HG03097 (cell line): ENCODE results near the gene NFKBIE.
"Not testable (repeated sequence)": the region's sequence is repeated elsewhere in the genome, so short reads cannot be mapped to it uniquely, and the experiment has no call there.

Experiments used
- ATAC-seq: cut with Tn5 transposase; IDR thresholded peaks from one replicate; pipeline ENCODE4 v1.9.1; 2021; ENCODE audit not compliant: unreplicated experiment, low FRiP score

NFKBIE gene, protein sequence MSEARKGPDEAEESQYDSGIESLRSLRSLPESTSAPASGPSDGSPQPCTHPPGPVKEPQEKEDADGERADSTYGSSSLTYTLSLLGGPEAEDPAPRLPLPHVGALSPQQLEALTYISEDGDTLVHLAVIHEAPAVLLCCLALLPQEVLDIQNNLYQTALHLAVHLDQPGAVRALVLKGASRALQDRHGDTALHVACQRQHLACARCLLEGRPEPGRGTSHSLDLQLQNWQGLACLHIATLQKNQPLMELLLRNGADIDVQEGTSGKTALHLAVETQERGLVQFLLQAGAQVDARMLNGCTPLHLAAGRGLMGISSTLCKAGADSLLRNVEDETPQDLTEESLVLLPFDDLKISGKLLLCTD

DNA sequence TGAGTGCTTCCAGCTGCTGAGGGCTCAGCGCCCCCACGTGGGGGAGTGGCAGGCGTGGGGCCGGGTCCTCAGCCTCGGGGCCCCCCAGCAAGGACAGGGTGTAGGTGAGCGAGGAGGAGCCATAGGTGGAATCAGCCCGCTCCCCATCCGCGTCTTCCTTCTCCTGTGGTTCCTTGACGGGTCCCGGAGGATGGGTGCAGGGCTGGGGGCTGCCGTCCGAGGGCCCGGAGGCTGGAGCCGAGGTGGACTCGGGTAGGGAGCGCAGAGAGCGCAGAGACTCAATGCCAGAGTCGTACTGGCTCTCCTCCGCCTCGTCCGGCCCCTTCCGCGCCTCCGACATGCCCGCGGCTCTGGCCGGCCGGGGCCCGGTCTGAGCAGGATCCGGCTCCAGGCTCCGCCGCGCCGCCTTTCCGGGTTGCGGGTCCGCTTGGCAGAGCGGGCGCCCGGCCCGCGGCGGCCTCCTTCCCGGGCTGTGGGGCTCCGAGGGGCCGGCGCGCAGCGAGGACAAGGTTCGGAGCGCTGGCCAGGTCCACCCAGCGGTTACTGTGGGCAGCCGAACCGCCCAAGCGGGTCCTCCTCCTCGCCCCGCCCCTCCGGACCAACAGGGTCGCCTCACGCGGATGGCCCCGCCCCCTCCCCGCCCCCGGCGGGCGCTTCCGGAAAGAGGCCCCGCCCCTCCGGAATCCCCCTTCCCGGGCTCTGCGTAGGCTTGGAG lies at the start of gene NFKBIE:
TSS of gene NFKBIE (minus strand) at position 545 of the 715 bp plus-strand sequence. CDS start at position 340, 205 bp downstream.
- peak; percentile 34 for ATAC-seq

DNA sequence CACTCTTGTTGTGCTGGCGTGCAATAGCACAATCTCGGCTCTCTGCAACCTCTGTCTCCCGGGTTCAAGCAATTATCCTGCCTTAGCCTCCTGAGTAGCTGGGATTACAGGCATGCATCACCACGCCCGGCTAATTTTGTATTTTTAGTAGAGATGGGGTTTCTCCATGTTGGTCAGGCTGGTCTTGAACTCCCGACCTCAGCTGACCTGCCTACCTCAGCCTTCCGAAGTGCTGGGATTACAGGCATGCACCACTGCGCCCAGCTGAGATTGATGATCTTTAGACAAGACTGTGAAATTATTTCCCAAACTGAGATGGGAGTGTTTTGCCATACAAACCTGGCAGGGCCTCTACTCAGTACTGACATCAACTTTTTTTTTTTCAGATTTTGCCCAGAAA lies 49.3 kb upstream of the NFKBIE start:
- ATAC-seq, result not testable (repeated sequence)

DNA sequence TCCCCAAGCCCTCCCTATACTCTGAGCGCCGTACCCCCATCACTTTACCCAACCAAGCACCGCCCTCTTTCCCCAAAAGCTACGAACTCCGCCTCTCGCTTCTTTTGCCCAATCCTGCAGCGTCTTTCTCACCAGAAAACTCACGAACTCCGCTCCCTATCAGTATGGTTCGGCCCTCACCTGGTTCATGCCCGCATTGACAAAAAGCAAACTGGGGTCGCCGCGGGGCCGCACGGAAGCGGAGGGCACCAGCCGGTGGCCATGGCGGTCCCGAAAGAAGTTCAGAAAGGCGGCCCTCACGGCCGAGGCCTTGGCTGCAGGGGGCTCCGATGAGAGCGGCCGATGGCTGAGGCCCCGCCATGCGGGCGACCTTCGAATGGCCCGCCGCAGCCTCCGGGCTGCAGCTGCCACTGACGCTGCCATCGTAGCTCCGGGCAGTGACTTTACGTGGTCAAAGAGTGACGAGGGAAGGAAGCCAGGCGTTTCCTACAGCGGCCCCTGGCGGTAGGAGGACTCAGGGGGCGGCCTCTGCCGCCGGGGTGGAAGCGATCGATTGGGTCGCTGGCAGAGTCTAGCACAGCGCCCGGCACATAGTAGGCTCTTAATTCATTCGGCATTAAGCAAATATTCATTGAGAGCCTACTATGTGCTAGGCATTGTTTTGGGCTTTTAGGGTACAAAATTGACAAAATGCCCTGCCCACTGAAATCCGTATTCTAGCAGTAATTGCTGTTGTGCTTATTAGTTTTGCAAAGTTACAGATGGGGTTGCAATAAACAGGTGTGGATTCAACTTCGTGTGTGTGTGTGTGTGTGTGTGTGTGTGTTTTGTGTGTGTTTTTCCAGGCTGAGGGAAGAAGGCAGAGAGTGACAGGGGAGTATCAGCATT lies 47.8 kb upstream of the NFKBIE start, which contains the start of gene AARS2:
TSS of gene AARS2 (minus strand) at position 447 of the 888 bp plus-strand sequence. CDS start at position 423, 24 bp downstream.
- peak; percentile 89 for ATAC-seq

DNA sequence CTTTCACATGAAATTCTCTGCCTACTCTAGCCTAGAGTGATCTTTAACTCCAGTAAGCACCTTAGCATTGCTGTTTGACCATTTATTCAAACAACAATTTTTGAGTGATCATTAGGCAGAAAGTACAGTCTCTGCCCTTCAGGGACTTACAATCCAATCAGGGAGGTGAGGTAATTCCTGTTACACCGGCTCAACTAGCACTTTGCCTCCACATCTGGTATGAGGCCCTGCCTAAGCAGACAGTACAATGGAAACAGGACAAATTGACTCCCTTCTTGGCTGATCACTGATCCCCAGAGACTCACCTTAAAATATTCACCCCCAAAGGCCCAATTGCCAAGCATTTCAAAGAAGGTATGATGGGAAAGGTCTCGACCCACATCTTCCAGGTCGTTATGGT lies 46.4 kb upstream of the NFKBIE start:
- ATAC-seq, result no peak

DNA sequence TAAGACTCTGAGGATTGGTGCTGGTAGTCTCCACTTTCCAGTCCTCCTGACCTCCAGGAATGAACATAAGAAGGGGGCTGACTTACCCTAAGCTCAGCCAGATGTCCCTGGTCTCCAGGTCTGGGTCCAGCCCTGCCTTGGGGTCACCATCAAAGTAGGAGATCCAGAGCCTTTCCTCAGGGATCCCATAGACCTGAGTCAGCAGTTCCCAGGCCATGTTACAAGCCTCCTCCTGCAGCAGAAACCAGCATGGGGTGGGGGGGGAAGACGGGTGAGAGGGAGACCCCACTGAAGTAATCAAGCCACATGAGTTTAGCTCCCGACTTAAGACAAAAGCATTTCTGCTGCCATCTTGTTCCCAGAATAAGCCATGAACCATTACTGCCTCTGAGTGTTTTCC lies 46.0 kb upstream of the NFKBIE start:
- no peak for ATAC-seq

DNA sequence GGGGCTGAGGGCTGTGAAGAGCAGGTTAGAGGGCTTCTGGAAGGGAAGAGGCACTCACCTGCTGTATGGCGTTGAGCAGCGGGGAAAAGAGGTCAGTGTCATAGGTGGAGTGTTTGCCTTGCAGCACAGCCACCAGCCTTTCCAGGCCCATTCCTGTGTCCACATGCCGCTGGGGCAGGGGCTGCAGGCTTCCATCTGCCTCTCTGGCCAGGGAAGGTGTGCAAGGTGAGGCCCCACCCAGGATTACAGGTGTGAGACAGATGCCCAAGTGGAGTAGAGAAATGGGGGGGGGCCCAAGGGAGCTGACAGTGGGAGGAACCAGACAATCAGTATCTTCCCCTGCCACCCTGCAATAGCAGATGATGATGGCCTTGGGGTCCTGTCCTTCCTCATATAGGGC lies 44.9 kb upstream of the NFKBIE start:
- ATAC-seq, result no peak

DNA sequence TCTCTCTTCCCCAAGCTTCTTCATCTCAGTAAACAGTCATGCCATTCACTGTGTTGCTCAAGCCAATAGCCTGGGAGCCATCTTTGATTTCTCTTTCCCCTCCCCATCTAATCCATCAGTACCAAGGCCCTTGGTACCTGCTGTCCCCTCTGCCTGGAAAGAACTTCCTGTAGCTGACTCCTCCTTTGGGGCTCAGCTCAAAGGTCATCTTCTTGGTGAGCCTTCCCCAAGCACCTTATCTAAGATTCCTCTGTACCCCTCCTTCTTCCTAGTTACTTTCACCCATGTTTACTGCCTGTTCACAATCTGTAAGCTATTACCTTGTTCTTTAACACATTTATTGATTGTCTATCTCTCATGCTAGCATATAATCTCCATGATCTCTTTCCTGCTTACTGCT lies 44.3 kb upstream of the NFKBIE start:
- ATAC-seq, result no peak

DNA sequence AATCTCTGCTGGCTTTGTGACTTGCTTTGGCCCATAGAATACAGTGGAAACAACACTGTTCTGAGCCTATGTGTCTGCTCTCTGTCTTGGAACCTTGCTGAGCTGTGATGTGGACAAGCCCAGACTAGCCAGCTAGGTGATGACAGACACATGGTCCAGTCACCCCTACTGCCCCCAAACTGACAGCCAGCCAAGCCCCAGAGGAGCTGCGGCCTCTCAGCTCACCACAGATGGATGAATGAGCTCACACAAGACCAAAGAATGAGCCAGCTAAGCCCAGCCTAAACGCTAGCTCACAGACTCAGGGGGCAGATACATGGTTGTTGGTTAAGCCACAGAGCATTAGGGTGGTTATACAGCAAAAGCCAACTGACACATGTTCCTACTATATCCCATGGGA lies 43.7 kb upstream of the NFKBIE start:
- ATAC-seq, result no peak

DNA sequence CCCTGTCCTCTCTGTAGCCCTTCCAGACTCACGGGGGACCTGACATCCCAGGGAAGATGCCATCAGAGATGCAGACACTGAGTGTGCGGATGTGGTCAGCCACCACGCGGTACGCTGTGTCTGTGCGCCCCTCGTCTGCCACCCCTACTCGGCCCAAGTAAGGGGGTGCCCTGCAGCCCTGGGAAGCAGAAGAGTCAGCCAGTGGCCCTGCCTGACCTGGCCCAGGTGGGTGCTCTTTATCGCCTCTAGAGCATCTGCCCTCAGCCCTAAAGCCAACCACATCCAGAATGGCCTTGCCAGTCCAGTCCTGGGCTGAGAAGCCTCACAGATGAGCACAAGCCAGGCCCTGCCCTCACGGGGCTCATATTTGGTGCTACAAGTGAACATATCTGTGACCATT lies 41.9 kb upstream of the NFKBIE start:
- ATAC-seq, result no peak

DNA sequence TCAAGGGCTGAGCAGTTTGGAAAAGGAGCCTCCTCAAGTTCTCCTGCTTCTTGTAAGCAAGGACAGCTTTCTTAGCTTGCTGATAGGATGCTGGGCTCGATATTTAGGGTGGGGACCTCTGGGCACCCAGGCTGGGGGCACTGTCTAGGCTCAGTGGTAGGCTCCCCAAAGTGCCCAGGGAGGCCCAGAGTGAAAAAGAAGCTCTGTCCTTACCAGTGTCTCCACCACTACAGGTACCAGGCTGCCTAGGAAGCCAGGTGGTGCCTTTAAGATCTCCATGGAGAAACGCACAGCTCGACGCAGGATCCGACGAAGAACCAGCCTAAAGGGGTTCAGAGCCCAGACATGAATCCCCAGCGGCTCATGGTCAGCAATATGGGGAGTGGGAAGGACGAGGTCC lies 41.4 kb upstream of the NFKBIE start:
- ATAC-seq, result no peak

DNA sequence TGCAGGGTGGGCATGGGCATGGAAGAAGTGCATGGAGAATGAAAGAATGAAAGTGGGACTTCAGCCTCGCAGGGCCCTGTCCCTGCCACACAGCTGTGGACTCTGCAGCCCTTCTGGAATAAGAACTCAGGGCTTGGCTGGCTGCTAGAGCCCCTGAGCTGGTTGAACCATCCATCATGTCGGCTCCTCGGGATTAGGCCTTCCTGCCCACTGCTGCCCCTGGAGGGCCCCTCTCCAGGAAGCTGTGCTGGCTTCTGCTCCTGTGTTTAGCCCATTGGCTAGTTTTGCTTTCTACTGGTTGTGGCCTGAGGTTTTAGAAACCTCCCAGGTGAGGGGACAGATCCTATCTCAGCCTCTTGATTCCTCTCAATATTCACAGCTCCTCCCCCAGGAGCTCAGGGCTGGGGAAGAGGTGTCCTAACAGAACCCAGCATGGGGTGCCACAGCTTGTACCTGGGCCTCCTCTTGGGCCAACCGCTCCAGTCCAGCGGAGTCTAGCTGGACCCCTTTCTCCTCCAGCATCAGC lies 39.9 kb upstream of the NFKBIE start:
- no peak for ATAC-seq

DNA sequence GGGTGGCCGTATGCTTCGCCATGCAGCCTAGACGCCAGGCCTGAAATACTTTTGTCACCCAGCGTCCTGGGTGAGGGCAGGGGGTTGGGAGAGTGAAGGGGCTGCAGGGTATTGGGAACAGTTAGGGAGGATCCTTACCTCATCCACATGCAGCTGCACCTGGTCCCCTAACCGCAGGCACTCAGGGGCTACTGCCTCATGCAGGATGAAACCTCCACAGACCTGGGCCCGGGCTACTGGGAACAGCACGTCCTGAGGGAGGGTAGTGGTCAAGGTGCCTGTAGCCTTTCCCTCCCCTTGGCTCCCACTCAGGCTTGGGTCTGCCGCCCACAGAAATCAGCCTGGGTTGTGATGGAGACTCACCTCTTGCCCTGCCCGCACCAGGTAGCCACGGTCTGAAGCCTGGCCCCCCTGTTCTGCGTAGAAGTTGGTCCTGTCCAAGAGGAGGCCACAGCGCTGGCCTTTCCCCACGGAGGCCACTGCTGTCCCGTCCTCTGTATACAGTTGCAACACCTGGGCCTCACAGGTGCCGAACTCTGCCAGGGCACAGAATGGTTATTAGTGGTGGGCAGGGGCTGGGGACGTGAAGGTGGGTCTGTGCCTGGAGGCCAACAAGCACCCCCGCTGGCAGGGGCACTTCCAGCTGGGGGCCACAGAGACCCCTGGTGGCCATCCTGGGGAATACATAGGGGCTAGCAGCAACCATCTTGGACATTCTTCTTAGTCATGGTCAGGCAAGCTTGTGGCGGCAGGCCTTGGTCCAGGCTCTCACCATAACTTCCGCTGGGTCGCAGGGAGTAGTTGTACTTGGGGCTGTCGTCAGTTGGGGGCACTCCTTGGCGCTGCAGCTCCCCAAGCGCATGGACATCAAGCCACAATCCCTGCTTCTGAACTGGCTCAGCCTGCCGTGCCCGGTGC lies 39.2 kb upstream of the NFKBIE start:
- no peak for ATAC-seq

DNA sequence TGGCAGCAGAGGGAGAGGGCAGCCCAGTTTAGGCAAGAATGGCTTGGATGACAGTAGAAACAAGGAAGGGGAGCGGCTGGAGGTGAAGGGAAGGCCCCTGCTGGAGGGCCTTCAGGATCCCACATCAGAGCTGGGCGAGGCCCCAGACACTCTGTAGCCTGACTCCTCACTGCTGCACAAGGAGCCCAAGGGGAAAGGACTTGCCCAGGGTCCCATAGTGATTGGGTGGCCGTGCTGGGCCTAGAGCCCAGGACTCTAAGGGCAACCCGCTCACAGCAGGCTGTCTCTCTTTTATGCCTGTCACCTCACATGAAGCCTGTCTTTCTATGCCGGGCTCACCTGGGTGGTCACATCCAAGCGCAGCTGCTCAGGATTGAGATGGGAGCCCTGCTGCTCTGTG lies 38.5 kb upstream of the NFKBIE start:
- ATAC-seq, result no peak

DNA sequence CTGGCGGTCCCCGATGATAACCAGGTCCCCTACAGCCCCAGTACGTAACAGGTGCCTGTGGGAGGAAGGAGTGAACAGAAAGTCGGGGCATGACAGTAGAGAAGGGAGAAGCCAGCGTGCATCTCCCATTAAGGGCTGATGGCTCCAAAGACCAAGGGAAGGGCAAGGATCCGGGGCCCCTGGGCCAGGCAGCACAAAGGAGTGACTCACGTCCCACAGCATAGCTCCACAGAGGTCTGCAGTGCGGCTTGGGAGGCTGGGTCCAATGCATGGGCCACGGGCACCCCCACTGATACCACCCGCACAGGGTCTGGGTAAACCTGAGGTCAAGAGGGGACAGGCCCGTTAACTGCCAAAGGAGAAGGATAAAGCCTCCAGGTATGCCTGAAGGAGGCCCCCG lies 37.5 kb upstream of the NFKBIE start:
- no peak for ATAC-seq

DNA sequence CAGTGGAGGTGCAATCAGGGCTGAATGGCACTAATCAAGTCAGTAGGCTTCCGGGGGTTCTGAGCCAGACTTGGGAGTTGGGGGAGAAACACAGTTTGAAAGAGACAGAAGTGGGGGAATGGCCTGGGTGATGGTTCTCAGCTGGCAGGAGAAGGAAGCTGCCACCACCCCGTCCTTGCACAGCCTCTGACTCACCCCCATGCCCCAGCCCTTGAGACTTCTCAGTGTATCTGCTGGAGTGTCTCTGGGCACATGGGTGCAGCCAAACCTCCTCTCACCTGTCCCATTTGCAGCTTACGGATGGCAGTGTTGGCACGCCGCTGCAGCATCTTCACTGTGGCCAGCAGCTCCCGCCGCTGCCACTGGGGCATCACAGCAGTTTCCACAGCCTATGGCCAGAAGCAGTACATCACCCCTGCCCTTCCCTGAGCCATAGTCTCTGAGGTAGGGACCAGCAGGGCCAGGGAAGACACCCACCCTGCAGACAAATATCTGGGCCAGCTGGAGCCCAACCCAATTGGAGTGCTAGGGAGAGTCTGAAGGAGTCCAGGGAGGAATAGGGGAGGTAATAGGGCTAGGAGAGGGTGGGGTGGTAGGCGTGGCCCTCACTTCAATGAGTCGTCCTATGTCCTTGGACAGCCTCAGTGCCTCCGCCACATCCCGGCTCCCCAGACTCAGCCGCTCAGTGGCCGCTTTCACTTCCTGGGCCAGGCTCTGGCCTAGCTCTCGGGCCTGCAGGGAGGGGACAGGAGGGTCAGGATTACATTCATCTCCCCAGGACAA lies 36.6 kb upstream of the NFKBIE start:
- no peak for ATAC-seq

DNA sequence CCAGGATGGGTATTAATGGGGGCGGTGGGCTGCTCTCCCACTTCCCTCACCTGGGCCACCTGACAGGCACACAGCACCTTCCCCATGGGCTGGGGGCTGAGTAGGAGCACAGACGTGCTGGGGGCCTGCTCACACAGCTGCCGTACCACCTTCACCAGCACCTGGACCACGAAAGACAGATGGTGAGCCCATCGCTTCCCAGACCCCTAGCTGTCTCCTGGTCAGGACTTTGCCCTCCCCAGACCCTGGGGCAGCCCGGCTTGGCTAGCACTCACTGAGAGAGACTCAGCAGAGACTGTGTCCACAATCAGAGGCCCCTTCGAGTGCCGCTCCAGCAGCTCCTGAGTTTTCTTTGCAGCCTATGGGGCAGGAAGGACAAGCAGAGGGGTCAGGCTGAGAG lies 35.8 kb upstream of the NFKBIE start:
- no peak for ATAC-seq

DNA sequence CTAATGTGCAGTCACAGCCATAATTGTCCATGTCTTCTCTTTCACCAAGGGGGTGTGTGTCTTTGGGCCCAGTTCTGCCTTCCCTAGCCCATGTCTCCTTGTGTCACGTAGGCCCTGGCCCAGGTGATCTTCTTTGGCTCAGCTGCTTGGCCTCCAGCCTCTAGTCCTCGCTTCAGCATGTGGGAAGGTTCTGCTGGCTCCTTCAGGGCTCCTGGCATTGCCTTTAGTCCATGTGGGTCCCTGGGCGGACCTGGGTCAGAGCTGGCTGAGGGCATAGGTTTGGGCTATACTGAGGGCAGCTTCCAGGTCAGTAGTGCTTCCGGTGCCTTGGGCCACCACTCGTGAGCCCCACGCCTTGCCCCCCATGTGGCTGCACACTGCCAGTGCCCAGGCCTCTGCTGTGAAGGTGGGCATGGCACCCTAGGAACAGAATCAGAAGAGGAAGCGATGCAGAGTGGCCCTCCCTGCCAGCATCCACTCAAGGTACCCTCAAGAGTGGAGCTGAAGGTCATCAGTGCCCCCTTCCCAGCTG lies 35.0 kb upstream of the NFKBIE start:
- no peak for ATAC-seq

DNA sequence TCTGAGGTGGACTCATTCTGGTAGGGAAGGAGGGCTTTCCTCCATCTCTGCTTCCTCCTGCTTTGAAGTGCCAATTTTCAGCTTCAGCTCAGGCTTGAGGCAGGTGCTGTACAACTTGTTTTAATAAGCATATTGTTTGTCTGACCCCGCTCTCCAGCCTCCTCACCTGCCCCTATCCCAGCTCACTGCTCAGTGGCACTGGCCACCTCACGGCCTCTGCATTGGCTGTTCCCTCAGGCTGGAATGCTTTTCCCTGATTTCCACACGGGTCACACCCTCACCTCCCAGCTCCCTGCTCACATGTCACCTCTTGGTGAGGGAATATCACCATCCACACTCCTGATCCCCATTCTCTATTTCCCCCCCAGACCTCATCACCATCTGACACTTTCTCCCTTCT lies 33.5 kb upstream of the NFKBIE start:
- ATAC-seq, result no peak
